Upper lobe of left lung (tissue), 4 donors: ENCODE measurements around the gene MYO6.

Experiments
- POLR2AphosphoS5 ChIP-seq, 2 donors: sonication (generic); formaldehyde crosslinking; IDR thresholded peaks; one replicate each; pipeline ENCODE4 v1.5.1; 2017; ENCODE audit warnings: antibody characterized with exemption in 2 of 2
- TF ChIP-seq, protein P1 (sequence below), 6 experiments: fragments of 450-650 bp in 4 of 6; fragments of 200-600 bp in 2 of 6; sonication (generic) in 2 of 6; IDR thresholded peaks; one replicate each; pipeline ENCODE4 v1.5.1; 2016 to 2019; ENCODE audit warnings: antibody characterized with exemption in 6 of 6

DNA sequence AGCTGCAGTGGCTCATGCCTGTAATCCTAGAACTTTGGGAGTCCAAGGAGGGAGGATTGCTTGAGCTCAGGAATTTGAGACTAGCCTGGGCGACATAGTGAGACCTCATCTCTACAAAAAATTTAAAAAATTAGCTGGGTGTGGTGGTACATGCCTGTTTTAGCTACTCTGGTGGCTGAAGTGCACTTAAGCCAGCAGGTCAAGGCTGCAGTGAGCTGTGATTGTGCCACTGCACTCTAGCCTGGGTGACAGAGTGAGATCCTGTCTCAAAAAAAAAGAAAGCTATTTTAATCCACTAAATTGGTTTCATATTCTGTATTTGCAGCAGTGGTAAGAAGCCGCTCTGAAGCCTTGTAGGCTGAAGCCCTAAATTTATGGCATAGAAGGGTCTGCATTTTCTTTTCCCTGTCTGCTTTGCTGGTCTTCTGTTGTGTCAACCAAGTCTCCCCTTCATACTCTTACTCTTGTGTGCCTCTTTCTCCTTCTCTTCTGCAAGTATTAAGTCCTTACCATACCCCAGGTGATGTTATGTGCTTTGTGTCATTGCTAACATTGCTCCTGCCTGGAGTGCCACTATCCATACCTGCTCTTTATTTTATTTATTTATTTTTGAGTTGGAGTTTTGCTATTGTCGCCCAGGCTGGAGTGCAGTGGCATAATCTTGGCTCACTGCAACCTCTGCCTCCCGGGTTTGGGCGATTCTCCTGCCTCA lies 70.9 kb downstream of the MYO6 start:
- TF ChIP-seq, protein P1, sequence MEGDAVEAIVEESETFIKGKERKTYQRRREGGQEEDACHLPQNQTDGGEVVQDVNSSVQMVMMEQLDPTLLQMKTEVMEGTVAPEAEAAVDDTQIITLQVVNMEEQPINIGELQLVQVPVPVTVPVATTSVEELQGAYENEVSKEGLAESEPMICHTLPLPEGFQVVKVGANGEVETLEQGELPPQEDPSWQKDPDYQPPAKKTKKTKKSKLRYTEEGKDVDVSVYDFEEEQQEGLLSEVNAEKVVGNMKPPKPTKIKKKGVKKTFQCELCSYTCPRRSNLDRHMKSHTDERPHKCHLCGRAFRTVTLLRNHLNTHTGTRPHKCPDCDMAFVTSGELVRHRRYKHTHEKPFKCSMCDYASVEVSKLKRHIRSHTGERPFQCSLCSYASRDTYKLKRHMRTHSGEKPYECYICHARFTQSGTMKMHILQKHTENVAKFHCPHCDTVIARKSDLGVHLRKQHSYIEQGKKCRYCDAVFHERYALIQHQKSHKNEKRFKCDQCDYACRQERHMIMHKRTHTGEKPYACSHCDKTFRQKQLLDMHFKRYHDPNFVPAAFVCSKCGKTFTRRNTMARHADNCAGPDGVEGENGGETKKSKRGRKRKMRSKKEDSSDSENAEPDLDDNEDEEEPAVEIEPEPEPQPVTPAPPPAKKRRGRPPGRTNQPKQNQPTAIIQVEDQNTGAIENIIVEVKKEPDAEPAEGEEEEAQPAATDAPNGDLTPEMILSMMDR (IDR thresholded peaks at IDR 0.05) = no peak
- no peak for TF ChIP-seq POLR2AphosphoS5 (IDR thresholded peaks at IDR 0.05)
